Heart left ventricle (tissue), 13 donors: ENCODE data around the gene NUDT8.

ENCODE experiments used
- CTCF ChIP-seq, 12 donors: fragments of 200-600 bp; sonication (generic) in 4 of 12; IDR thresholded peaks; one replicate each; pipeline versions ENCODE4 v1.5.0 to v1.8.0; 2018 to 2022; ENCODE audit warnings: antibody characterized with exemption in 12 of 12, mild to moderate bottlenecking in 5 of 12
- POLR2A ChIP-seq, 2 donors: fragments of 450-650 bp; IDR thresholded peaks; one replicate each; pipeline ENCODE4 v1.6.1; 2017; ENCODE audit warnings: antibody characterized with exemption in 2 of 2, mild to moderate bottlenecking in 2 of 2, moderate library complexity in 2 of 2
- donor health status: ischemic (EF 13 %, LVEDD 7.1; RV severe dilation, severe dysfunction).
- donor health status: DM: no; HTN: yes; CAD: no.
- donor health status: DM: no; HTN: no; CAD: no.
- donor health status: ischemic (EF 25% LVEDD 6.9; RV normal size, moderate dysfunction).
- donor health status: ischemic (EF 25% LVEDD 5.7; RV mildly dilated, moderate dysfunction).
- donor health status: ischemic (EF 35%, LVEDD 5.7; RV mildly dilated, moderate dysfunction).
- donor health status: nonischemic (EF 11% LVEDD 7.7; RV severe dilation, severe dysfunction).
- donor health status: DM: yes; HTN: yes; CAD: no.
- donor health status: PGD.
- donor health status: ischemic (EF 29% LVEDD 5.4; RV normal size, mild dysfunction).
- donor health status: nonischemic (EF 23%, LVEDD 6.1; RV moderate dilation, normal function).

- TF ChIP-seq CTCF (IDR thresholded peaks at IDR 0.05) = no peak
- no peak for TF ChIP-seq POLR2A (IDR thresholded peaks at IDR 0.05)
Measured at GRCh38 chr11:67647471-67647870, 17.7 kb upstream of the NUDT8 start.
